Gastroesophageal sphincter (tissue), 3 donors: ENCODE data around the gene MSX1.

Experiments
- CTCF ChIP-seq, 4 experiments: fragments of 200-600 bp in 2 of 4; fragments of 450-650 bp in 2 of 4; sonication (generic) in 1 of 4; IDR thresholded peaks; one replicate each; pipeline ENCODE4 v1.5.1; 2017 to 2019; ENCODE audit warnings: antibody characterized with exemption in 4 of 4, mild to moderate bottlenecking in 2 of 4, moderate library complexity in 2 of 4
- EP300 ChIP-seq: sonication (generic); formaldehyde crosslinking; IDR thresholded peaks from one replicate; pipeline ENCODE4 v1.6.1; 2017; ENCODE audit warnings: antibody characterized with exemption, mild to moderate bottlenecking
- POLR2A ChIP-seq, 2 donors: fragments of 450-650 bp; IDR thresholded peaks; one replicate each; pipeline ENCODE4 v1.6.1; 2017; ENCODE audit warnings: antibody characterized with exemption in 2 of 2, mild to moderate bottlenecking in 2 of 2, moderate library complexity in 1 of 2
- POLR2AphosphoS5 ChIP-seq: sonication (generic); formaldehyde crosslinking; IDR thresholded peaks from one replicate; pipeline ENCODE4 v1.6.1; 2017; ENCODE audit warnings: antibody characterized with exemption

GRCh38 chr4:4890574-4891255 lies 31.2 kb downstream of the MSX1 start:
- TF ChIP-seq EP300 = no peak
- TF ChIP-seq POLR2A (IDR thresholded peaks at IDR 0.05) = no peak
- no peak for TF ChIP-seq CTCF (IDR thresholded peaks at IDR 0.05)
- TF ChIP-seq POLR2AphosphoS5 = no peak
